Left ventricle myocardium inferior (tissue), 1 donor: Measurements from ENCODE around the gene LCOR. TPM values are rescaled to one million over a fixed set of nuclear protein-coding genes. Genes with fewer than 3 reads are reported as not detected.
"Not testable (repeated sequence)": the region's sequence is repeated elsewhere in the genome, so short reads cannot be mapped to it uniquely, and the experiment has no call there.

Source experiments
- DNase-seq: peaks from one replicate; pipeline ENCODE4 v3.0.0-alpha.2; 2020
- H3K27ac ChIP-seq: fragments of 200-600 bp; replicated peaks from 2 replicates; pipeline ENCODE4 v1.8.0; 2021
- H3K27me3 ChIP-seq: fragments of 200-600 bp; 2 replicates; pipeline ENCODE4 v1.8.0; 2021; ENCODE audit warnings: low read depth
- H3K36me3 ChIP-seq: fragments of 200-600 bp; 2 replicates; pipeline ENCODE4 v1.8.0; 2021
- H3K4me1 ChIP-seq: fragments of 200-600 bp; 2 replicates; pipeline ENCODE4 v1.8.0; 2021
- H3K4me3 ChIP-seq: fragments of 200-600 bp; 2 replicates; pipeline ENCODE4 v1.8.0; 2021; ENCODE audit warnings: mild to moderate bottlenecking, moderate library complexity
- H3K9me3 ChIP-seq: fragments of 200-600 bp; replicated peaks from 2 replicates; pipeline ENCODE4 v1.8.0; 2021
- CTCF ChIP-seq: fragments of 200-600 bp; IDR thresholded peaks from 2 replicates; pipeline ENCODE4 v1.8.0; 2021; ENCODE audit warnings: antibody characterized with exemption, mild to moderate bottlenecking, borderline replicate concordance
- intact Hi-C: fragments of 100-400 bp; cut with micrococcal nuclease; formaldehyde crosslinking; loops from one replicate; pipeline ENCODE4 v1.11.0; 2022
- total RNA-seq: library from RNA; stranded (reverse); fragmentation: NEBNext Ultra II Directional; extraction: Animal tissue kit (Norgen Biotek cat#: 25700); gene quantifications from one replicate; pipeline ENCODE4 v1.2.1, GENCODE V29; 2021
- donor health status: DM: no; HTN: yes; CAD: no; lungs with severe emphysema.

The LCOR gene
- total RNA-seq, 1 donor from 2014 or later: 18.9 TPM

GRCh38 chr10:96842896-96843723 is 11.0 kb downstream of the LCOR start:
- Histone ChIP-seq H3K4me3 (no peak overlapping the region), H3K4me1 (peaks cover 66% of the 10 kb centered on the region), H3K27me3 (no peaks in the 10 kb centered on the region), H3K36me3 (no peaks in the 10 kb centered on the region), H3K9me3 (no peaks in the 10 kb centered on the region), H3K27ac (no peak overlapping the region)
- no peak for DNase-seq
- TF ChIP-seq CTCF: no peak
- intact Hi-C loops: no loop called here

GRCh38 chr10:96843823-96844222 is 11.7 kb downstream of the LCOR start:
- Histone ChIP-seq H3K27ac (no peak overlapping the region), H3K27me3 (no peaks in the 10 kb centered on the region), H3K4me3 (no peak overlapping the region), H3K4me1 (peaks cover 63% of the 10 kb centered on the region), H3K36me3 (no peaks in the 10 kb centered on the region), H3K9me3 (no peaks in the 10 kb centered on the region)
- intact Hi-C loops: no loop called here
- TF ChIP-seq CTCF: no peak
- DNase-seq: no peak

DNA sequence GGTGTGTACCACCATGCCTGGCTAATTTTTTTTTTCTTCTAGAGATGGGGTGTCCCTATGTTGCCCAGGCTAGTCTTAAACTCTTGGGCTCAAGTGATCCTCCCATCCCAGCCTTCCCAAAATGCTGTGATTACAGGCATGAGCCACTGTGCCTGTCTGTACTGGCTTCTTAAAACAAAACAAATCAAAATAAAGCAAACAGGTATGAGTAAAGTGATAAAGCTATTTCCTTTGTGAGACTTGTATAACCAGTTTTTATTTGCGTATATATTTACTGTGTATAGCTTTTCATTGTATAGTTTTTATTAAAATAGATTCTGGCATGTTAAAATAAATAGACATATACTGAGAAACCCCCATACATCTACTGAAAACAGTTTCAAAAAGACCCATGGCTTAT is 14.3 kb downstream of the LCOR start:
- intact Hi-C loops: no loop called here
- Histone ChIP-seq H3K4me1 (peaks cover 51% of the 10 kb centered on the region), H3K27ac (no peak overlapping the region), H3K27me3 (no peaks in the 10 kb centered on the region), H3K4me3 (no peak overlapping the region), H3K36me3 (no peaks in the 10 kb centered on the region), H3K9me3 (no peaks in the 10 kb centered on the region)
- no peak for TF ChIP-seq CTCF
- no peak for DNase-seq

- Histone ChIP-seq H3K36me3 (no peaks in the 10 kb centered on the region), H3K4me1 (peaks cover 53% of the 10 kb centered on the region), H3K9me3 (no peaks in the 10 kb centered on the region), H3K27ac (no peak overlapping the region), H3K27me3 (no peaks in the 10 kb centered on the region), H3K4me3 (no peak overlapping the region)
- intact Hi-C loops: no loop called here
- DNase-seq: no peak
- TF ChIP-seq CTCF: no peak
Observed at GRCh38 chr10:96846926-96847325, 14.8 kb downstream of the LCOR start.

DNA sequence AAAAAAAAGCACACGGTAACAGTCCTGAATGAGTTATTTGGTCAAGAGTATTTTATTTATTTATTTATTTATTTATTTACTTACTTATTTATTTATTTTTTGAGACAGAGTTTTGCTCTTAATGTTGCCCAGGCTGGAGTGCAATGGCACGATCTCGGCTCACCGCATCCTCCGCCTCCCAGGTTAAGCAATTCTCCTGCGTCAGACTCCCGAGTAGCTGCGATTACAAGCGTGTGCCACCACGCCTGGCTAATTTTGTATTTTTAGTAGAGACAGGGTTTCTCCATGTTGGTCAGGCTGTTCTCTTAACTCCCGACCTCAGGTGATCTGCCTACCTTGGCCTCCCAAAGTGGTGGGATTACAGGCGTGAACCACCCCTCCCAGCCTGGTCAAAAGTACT is 15.3 kb downstream of the LCOR start:
- H3K27me3 ChIP-seq, H3K36me3 ChIP-seq, H3K27ac ChIP-seq, H3K9me3 ChIP-seq, intact Hi-C loops, DNase-seq, H3K4me3 ChIP-seq: not testable (repeated sequence)
- H3K4me1 ChIP-seq: peaks cover 57% of the 10 kb centered on the region

- H3K36me3 ChIP-seq: no peaks in the 10 kb centered on the region
- TF ChIP-seq CTCF: no peak
- intact Hi-C loops: no loop called here
- H3K27ac ChIP-seq: no peak overlapping the region
- no peak for DNase-seq
- H3K9me3 ChIP-seq: no peaks in the 10 kb centered on the region
- H3K27me3 ChIP-seq: no peaks in the 10 kb centered on the region
- H3K4me1 ChIP-seq: peaks cover 48% of the 10 kb centered on the region
- H3K4me3 ChIP-seq: no peak overlapping the region
Observed at GRCh38 chr10:96850113-96850512, 18.0 kb downstream of the LCOR start.
